ENCODE results near the gene GAS2L1. TPM values are rescaled to one million over a fixed set of nuclear protein-coding genes. Genes with fewer than 3 reads are reported as not detected.

The GAS2L1 gene
- total and polyA plus RNA-seq, 2 of the 4 experiments (the other 2 are of a cell fraction): 1.4 to 15.6 TPM

DNA sequence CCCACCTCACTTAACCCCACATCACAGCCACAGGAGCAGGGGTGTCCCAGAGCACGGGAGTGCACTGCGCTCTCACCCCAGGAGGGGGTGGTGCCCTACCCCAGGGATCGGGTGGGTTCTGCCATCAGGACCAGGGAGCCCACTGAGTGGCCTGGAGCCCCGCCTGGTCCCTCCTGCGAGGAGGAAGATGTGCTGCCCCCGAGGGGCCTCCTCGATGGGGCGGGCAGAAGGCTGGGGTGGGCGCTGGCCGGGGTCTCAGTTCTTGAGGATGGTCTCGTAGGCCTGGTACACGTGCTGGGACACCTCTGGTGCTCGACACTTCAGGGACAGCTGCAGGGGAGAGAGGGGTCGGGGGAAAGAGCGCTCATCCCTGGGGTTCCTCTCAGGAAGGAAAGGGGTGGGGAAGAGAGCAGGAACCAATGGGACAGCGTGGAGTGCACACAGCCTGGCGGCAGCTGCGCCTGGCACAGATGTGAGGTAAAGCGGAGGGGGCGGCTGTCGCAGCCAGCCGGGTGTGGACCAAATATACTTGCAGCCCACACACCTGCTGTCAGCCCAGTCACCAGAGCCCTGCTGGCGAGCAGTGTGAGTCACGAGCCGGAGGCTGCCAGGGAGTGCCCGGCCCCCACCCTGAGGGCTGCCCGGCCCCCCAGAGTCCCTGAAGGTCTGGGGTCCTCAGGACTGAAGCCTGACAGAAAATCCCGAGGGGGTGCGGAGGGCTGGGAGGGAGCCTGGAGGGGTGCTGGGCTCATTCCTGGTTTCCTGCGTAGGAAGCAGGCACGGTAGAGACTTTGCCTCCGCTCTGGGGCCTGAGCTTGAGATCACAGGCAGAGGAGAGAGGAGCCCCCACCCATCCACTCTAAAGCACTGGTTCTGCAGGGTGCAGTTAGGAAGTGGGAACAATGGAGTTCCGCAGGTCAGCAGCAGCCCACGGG lies 22.4 kb downstream of the GAS2L1 start:
- Histone ChIP-seq H2BK15ac (ENCODE audit: low read depth, low read length) (no peak overlapping the region), H2BK20ac (ENCODE audit: low read depth, low read length) (no peak overlapping the region), H3K4ac (ENCODE audit: low read depth, low read length) (no peak overlapping the region), H3K4me1 (ENCODE audit: control insufficient read depth, insufficient read depth, low read length) (peaks cover 9% of the 10 kb centered on the region), H3K56ac (ENCODE audit: extremely low read depth, insufficient read depth, low read length) (no peak overlapping the region), H2BK120ac (ENCODE audit: low read depth, low read length) (no peak overlapping the region), H4K20me1 (ENCODE audit: insufficient read depth, low read length) (no peaks in the 10 kb centered on the region; the same call in 1 of the 2 replicates), H4K91ac (ENCODE audit: insufficient read depth, low read depth, low read length) (no peak overlapping the region), H3K18ac (ENCODE audit: low read depth, low read length) (no peak overlapping the region), H2AFZ (replicated peaks; ENCODE audit: low read length, poor library complexity) (peak overlapping the region; percentile 5), H3K9me1 (ENCODE audit: insufficient read depth, low read length) (peaks cover 5% of the 10 kb centered on the region; the same call in 1 of the 2 replicates), H3K23ac (ENCODE audit: low read depth, low read length) (no peak overlapping the region), H3K27me3 (ENCODE audit: control insufficient read depth, insufficient read depth, low read length) (no peaks in the 10 kb centered on the region), H2AK5ac (ENCODE audit: low read depth, low read length) (no peak overlapping the region), H2BK5ac (ENCODE audit: low read depth, low read length, poor library complexity, severe bottlenecking) (no peak overlapping the region), H3K9ac (ENCODE audit: low read depth, low read length) (no peak overlapping the region), H4K5ac (ENCODE audit: low read depth, low read length) (no peak overlapping the region), H3K4me3 (ENCODE audit: insufficient read depth, low read depth, low read length) (no peak overlapping the region), H3K36me3 (ENCODE audit: control insufficient read depth, insufficient read depth, low read length) (peaks cover 39% of the 10 kb centered on the region), H3K9me3 (ENCODE audit: control insufficient read depth, insufficient read depth, low read length) (no peaks in the 10 kb centered on the region), H3K4me2 (ENCODE audit: low read depth, low read length) (no peak overlapping the region), H3K14ac (replicated peaks; ENCODE audit: low read depth, low read length) (no peak overlapping the region), H3K27ac (ENCODE audit: insufficient read depth, low read length) (no peak overlapping the region), H2AK9ac (replicated peaks; ENCODE audit: low read depth, low read length, poor library complexity) (no peak overlapping the region), H4K8ac (ENCODE audit: low read depth in 2 of 2, low read length in 2 of 2) (no peak overlapping the region), H3K79me1 (ENCODE audit: low read depth in 1 of 2, low read length in 2 of 2) (no peaks in the 10 kb centered on the region)
- BruUV-seq (replicated peaks): no TSS peak
- ATAC-seq (ENCODE audit: low read depth) (no peak), DNase-seq (peak; percentile 22)
- TF ChIP-seq POLR2A (IDR thresholded peaks at IDR 0.05; ENCODE audit: low read depth, low read length) (no peak), MAFK (IDR thresholded peaks at IDR 0.05; ENCODE audit: low read depth, low read length) (no peak), MXI1 (IDR thresholded peaks at IDR 0.05; ENCODE audit: borderline replicate concordance, low read depth, low read length) (no peak), MAZ (IDR thresholded peaks at IDR 0.05; ENCODE audit: borderline replicate concordance, low read depth, low read length) (no peak), SMC3 (IDR thresholded peaks at IDR 0.05; ENCODE audit: low read depth, low read length) (no peak), RCOR1 (IDR thresholded peaks at IDR 0.05; ENCODE audit: insufficient replicate concordance, low read length) (no peak), BHLHE40 (IDR thresholded peaks at IDR 0.05; ENCODE audit: low read depth, low read length) (no peak), CHD1 (IDR thresholded peaks at IDR 0.05; ENCODE audit: low read depth, low read length) (no peak), NFE2L2 (IDR thresholded peaks at IDR 0.05; ENCODE audit: low read depth, low read length) (no peak)
- TF ChIP-seq, protein P1, sequence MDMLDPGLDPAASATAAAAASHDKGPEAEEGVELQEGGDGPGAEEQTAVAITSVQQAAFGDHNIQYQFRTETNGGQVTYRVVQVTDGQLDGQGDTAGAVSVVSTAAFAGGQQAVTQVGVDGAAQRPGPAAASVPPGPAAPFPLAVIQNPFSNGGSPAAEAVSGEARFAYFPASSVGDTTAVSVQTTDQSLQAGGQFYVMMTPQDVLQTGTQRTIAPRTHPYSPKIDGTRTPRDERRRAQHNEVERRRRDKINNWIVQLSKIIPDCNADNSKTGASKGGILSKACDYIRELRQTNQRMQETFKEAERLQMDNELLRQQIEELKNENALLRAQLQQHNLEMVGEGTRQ (IDR thresholded peaks at IDR 0.05; ENCODE audit: low read depth, low read length): no peak
- intact Hi-C loops (cut with micrococcal nuclease) (no loop called here), dilution Hi-C loops (cut with HindIII; ENCODE audit: low sequenced_read_pairs, unreplicated experiment) (no loop called here), in situ Hi-C loops (cut with MboI; ENCODE audit: low sequenced_read_pairs) (no loop called here)
- ChIA-PET POLR2A (ENCODE audit: unreplicated experiment) (no interaction called here), CTCF (interaction anchor here (0.5 to 0.6 kb wide), 2 partner anchors 19 to 141 kb away, joined by 4 to 8 read pairs; no protein-coding TSS in a partner anchor)
- WGBS, 2 experiments (ENCODE audit: extremely low coverage in 2 of 2, insufficient read length in 1 of 2): 76% methylated on average over 13 of the region's 34 CpGs; no CpG with 5 or more reads in 1 of the 2 experiments

All from IMR-90 (cell line).